ENCODE data around the gene CLCF1. TPM values are rescaled to one million over a fixed set of nuclear protein-coding genes. Genes with fewer than 3 reads are reported as not detected.

CLCF1 gene
- total and polyA plus RNA-seq, 2 of the 13 experiments (the other 11 are each of a cell fraction or from before 2014, with no cell fraction given): 0.49 to 0.78 TPM

DNA sequence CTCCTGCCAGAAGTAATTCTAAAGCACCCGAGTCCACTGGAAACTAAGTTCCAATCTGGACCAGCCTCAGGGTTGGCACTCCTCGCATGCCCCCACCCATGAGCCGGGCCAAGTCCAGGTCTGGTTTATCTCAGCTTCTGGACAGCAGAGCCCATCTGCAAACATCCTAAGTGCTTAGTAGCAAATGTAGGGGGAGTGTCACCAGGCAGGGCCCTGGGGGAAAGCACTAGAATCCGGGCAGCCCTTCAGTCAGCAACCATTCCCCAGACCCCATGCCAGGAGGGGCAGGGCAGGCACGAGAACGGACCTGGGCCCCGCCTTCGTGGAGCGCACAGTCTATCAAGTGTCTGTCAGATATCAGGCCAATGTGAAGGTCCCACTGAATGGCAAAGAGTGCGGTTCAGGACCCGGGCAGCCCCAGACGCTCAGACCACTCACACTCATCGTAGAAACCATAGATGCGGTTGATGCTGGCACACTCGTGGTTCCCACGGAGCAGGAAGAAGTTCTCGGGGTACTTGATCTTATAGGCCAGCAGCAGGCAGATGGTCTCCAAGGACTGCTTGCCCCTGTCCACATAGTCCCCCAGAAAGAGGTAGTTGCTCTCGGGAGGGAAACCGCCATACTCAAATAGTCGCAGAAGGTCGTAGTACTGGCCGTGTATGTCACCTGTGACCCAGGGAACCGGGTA, 27.0 kb upstream of the CLCF1 start:
- Histone ChIP-seq H3K9me3 (ENCODE audit: low read length) (no peaks in the 10 kb centered on the region), H3K4me1 (ENCODE audit: insufficient read depth, low read length) (peaks cover 47% of the 10 kb centered on the region), H3K4me3 (replicated peaks in 1 of 3; ENCODE audit: insufficient read depth in 1 of 3, low read depth in 2 of 3, low read length in 3 of 3) (peak overlapping the region; percentile 77 to 98 (median 94)), H3K9ac (ENCODE audit: insufficient read depth, low read depth, low read length) (peak overlapping the region; percentile 93), H2AFZ (ENCODE audit: low read length) (no peak overlapping the region), H3K79me2 (ENCODE audit: insufficient read depth, low read length) (peaks cover 14% of the 10 kb centered on the region), H3K36me3 (replicated peaks in 1 of 2; ENCODE audit: control insufficient read depth in 1 of 2, insufficient read depth in 2 of 2, low read length in 2 of 2) (peaks cover 17 to 27% of the 10 kb centered on the region in 2 experiments; a peak in 4 of 5 replicates), H4K20me1 (ENCODE audit: insufficient read depth, low read length) (peaks cover 3% of the 10 kb centered on the region; the same call in 1 of the 2 replicates), H3K27ac (ENCODE audit: extremely low read length, insufficient read depth, low read length) (peak overlapping the region; percentile 84), H3K4me2 (ENCODE audit: low read depth, low read length) (peak overlapping the region; percentile 88), H3K27me3 (ENCODE audit: control insufficient read depth in 1 of 2, insufficient read depth in 2 of 2, low read length in 2 of 2) (no peaks in the 10 kb centered on the region)
- BruUV-seq (replicated peaks): no TSS peak
- ChIA-PET POLR2A (interaction anchor here (0.7 to 6.2 kb wide), 9 partner anchors 8 to 105 kb away, joined by 3 to 81 read pairs (median 14); partner anchors contain the start of genes AIP, CLCF1, PITPNM1 and RAD9A), CTCF (ENCODE audit: low intra/inter-chr PET ratio, low total read pairs) (no interaction called here)
- intact Hi-C loops (cut with micrococcal nuclease; ENCODE audit: unreplicated experiment): no loop called here
- no peak for FAIRE-seq
- TF ChIP-seq TBX2 (CRISPR knock-in tag; IDR thresholded peaks at IDR 0.05; ENCODE audit: borderline replicate concordance): no peak
- no peak for TF ChIP-seq ZIK1 (CRISPR knock-in tag; IDR thresholded peaks at IDR 0.05; ENCODE audit: borderline replicate concordance, low read depth)
- TF ChIP-seq SKI (IDR thresholded peaks at IDR 0.05; ENCODE audit: partially characterized antibody): no peak
- no peak for TF ChIP-seq LCORL (IDR thresholded peaks at IDR 0.05)
- no peak for TF ChIP-seq LCORL (CRISPR knock-in tag; IDR thresholded peaks at IDR 0.05)
- TF ChIP-seq GTF2F1 (IDR thresholded peaks at IDR 0.05; ENCODE audit: low read length): no peak
- no peak for TF ChIP-seq E2F5 (CRISPR knock-in tag; conservative IDR thresholded peaks at IDR 0.05)
- TF ChIP-seq, protein P1, sequence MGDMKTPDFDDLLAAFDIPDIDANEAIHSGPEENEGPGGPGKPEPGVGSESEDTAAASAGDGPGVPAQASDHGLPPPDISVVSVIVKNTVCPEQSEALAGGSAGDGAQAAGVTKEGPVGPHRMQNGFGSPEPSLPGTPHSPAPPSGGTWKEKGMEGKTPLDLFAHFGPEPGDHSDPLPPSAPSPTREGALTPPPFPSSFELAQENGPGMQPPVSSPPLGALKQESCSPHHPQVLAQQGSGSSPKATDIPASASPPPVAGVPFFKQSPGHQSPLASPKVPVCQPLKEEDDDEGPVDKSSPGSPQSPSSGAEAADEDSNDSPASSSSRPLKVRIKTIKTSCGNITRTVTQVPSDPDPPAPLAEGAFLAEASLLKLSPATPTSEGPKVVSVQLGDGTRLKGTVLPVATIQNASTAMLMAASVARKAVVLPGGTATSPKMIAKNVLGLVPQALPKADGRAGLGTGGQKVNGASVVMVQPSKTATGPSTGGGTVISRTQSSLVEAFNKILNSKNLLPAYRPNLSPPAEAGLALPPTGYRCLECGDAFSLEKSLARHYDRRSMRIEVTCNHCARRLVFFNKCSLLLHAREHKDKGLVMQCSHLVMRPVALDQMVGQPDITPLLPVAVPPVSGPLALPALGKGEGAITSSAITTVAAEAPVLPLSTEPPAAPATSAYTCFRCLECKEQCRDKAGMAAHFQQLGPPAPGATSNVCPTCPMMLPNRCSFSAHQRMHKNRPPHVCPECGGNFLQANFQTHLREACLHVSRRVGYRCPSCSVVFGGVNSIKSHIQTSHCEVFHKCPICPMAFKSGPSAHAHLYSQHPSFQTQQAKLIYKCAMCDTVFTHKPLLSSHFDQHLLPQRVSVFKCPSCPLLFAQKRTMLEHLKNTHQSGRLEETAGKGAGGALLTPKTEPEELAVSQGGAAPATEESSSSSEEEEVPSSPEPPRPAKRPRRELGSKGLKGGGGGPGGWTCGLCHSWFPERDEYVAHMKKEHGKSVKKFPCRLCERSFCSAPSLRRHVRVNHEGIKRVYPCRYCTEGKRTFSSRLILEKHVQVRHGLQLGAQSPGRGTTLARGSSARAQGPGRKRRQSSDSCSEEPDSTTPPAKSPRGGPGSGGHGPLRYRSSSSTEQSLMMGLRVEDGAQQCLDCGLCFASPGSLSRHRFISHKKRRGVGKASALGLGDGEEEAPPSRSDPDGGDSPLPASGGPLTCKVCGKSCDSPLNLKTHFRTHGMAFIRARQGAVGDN (CRISPR knock-in tag; IDR thresholded peaks at IDR 0.05): 0 out of 2 replicates have a peak, but pooled peaks have one; percentile 2
- no peak for TF ChIP-seq ZBTB1 (CRISPR knock-in tag; IDR thresholded peaks at IDR 0.05; ENCODE audit: borderline replicate concordance)
- DNase-seq (ENCODE audit: low spot score): no peak
- ATAC-seq: no peak
- in situ Hi-C loops (cut with HindIII; ENCODE audit: extremely low pct_ligation_motif_present, low pct_unique_long_range_greater_than_20kb): loop anchor here (5.0 kb wide), 2 partner anchors 67 to 107 kb away; partner anchors contain the start of genes CDK2AP2, PITPNM1 and TMEM134
- WGBS (ENCODE audit: low lambda C conversion rate): 54% methylated on average over 11 of the region's 23 CpGs

Measured in HepG2 (cell line).